NCI-H345 (cell line): Measurements from ENCODE around the gene CLPTM1L.
"Not testable (repeated sequence)": the region's sequence is repeated elsewhere in the genome, so short reads cannot be mapped to it uniquely, and the experiment has no call there.

Source experiments
- DNase-seq: peaks from one replicate; lab custom pipeline; 2025; lab: John Stamatoyannopoulos, UW

CLPTM1L gene

GRCh38 chr5:1312993-1313833 is 31.7 kb downstream of the CLPTM1L start:
- peak; percentile 71 for DNase-seq

GRCh38 chr5:1312206-1312605 is 32.7 kb downstream of the CLPTM1L start:
- no peak for DNase-seq

- DNase-seq: no peak
Observed at GRCh38 chr5:1311439-1312055, 33.4 kb downstream of the CLPTM1L start.

DNA sequence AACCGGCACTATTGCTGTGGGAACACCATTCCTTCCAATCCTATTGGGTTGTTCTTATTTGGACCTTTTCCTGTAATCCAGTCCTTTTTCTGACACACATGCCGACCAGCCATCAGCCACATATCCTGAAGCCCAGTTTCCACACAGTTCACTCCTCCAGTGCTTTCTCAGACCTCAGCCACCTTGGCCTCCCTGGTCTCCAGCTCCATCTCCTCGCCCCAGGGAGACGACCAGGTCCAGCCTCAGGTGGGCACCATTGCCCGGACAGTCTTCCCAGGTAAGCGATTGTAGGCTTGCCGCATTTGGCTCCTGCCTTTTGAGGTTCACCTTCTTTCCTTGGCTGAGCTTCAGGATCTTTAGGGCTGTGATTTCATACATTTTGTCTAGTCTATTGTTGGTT is 34.8 kb downstream of the CLPTM1L start:
- DNase-seq: no peak

GRCh38 chr5:1304033-1304432 is 40.9 kb downstream of the CLPTM1L start:
- no peak for DNase-seq

DNA sequence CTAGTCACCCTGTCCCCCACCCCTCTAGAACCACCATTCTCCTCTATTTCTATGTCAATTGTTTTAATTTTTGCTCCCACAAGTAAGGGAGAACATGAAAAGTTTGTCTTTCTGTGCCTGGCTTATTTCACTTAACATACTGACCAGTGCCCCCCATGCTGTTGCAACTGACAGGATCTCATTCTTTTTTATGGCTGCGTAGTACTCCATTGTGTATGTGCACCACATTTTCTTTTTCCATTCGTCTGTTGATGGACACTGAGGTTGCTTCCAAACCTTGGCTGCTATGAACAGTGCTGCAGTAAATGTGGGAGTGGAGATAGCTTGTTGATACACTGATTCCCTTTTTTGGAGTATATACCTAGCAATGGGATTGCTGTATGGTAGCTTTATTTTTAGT is 42.6 kb downstream of the CLPTM1L start:
- no peak for DNase-seq

DNA sequence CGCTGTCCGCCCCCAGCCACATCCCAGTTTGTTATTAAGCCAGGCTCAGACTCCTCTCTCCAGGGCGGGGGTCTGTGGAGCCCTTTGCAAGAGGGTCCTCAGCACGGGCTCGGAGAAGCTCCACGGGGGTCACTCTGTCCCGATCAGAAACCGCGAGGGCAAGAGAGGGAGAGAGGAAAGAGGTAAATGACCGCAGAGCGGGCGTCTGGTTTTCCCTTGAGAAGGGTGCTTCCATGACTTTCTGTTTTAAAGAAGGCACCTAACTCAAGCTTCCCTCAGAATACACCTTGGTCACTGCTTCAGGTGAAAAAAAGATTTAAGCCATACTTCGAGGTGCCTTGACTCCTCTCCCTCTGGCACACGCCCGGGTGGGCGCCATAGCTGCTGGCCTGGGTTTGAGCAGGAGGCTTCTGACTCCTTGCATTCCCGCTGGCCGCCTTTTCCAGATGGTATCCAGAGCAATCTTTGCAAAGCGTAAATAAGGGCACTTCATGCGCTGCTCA is 44.3 kb downstream of the CLPTM1L start:
- no peak for DNase-seq

DNA sequence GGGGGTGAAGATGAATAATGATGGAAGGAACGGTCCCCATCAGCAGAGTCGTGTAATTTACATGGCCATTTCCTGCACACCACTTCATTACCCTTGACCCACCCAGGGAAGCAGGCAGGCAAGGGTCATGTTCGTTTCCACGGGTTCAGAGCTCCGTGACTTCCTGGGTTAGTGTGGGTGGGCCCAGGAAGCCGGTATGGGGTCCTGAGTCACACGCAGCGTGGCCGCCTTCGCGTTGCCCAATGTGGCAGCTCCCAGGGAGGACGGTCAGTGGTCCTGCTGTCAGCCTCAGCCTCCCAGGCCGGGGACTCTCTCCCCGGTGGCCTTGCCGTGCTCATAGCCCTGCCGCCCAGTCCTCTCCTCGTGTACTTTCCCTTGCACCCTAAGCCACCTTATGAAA is 44.9 kb downstream of the CLPTM1L start:
- no peak for DNase-seq

GRCh38 chr5:1299511-1299850 is 45.4 kb downstream of the CLPTM1L start:
- DNase-seq: no peak

- no peak for DNase-seq
Observed at GRCh38 chr5:1298723-1299510, 46.0 kb downstream of the CLPTM1L start.

- DNase-seq: no peak
Observed at GRCh38 chr5:1298067-1298551, 46.8 kb downstream of the CLPTM1L start.

- peak; percentile 36 for DNase-seq
Observed at GRCh38 chr5:1297243-1297642, 47.7 kb downstream of the CLPTM1L start.

DNA sequence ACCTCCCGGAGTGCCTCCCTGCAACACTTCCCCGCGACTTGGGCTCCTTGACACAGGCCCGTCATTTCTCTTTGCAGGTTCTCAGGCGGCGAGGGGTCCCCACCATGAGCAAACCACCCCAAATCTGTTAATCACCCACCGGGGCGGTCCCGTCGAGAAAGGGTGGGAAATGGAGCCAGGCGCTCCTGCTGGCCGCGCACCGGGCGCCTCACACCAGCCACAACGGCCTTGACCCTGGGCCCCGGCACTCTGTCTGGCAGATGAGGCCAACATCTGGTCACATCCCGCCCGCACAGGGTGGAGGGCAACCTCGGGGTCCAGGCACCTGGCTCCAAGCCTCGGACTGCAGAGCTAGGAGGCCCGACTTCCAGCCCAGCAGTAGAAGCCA is 49.3 kb downstream of the CLPTM1L start:
- no peak for DNase-seq

DNA sequence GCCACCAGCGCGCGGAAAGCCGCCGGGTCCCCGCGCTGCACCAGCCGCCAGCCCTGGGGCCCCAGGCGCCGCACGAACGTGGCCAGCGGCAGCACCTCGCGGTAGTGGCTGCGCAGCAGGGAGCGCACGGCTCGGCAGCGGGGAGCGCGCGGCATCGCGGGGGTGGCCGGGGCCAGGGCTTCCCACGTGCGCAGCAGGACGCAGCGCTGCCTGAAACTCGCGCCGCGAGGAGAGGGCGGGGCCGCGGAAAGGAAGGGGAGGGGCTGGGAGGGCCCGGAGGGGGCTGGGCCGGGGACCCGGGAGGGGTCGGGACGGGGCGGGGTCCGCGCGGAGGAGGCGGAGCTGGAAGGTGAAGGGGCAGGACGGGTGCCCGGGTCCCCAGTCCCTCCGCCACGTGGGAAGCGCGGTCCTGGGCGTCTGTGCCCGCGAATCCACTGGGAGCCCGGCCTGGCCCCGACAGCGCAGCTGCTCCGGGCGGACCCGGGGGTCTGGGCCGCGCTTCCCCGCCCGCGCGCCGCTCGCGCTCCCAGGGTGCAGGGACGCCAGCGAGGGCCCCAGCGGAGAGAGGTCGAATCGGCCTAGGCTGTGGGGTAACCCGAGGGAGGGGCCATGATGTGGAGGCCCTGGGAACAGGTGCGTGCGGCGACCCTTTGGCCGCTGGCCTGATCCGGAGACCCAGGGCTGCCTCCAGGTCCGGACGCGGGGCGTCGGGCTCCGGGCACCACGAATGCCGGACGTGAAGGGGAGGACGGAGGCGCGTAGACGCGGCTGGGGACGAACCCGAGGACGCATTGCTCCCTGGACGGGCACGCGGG is 49.9 kb downstream of the CLPTM1L start, which contains the start of gene TERT:
TERT (minus strand) TSS at position 234 of the 815 bp plus-strand sequence; CDS start at position 155, 79 bp downstream.
- DNase-seq: peak; percentile 41

GRCh38 chr5:1294206-1294834 is 50.6 kb downstream of the CLPTM1L start:
- DNase-seq: peak; percentile 64

- DNase-seq: no peak
Observed at GRCh38 chr5:1293416-1294205, 51.3 kb downstream of the CLPTM1L start.

DNA sequence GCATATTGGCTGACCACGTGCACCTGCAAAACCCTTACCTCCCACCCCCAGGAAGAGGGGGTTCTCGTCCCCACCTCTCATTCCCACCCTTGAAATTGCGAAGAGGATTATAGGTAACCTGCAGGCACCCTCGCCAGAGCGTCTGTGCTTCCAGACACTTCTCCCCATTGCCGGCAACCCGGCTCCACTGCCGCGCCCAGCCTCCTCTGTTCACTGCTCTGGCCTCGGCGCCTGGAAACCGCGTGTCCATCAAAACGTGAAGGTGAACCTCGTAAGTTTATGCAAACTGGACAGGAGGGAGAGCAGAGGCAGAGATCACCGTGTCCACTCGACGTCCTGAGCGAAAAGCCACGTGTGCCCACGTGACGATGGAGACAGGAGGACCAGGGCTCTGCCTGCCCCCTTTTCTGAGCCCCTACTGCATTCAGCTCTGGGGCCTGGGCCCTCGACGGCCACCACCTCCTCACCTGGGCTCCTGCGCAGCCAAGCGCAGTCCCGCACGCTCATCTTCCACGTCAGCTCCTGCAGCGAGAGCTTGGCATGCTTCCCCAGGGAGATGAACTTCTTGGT is 52.0 kb downstream of the CLPTM1L start:
- DNase-seq: no peak

DNA sequence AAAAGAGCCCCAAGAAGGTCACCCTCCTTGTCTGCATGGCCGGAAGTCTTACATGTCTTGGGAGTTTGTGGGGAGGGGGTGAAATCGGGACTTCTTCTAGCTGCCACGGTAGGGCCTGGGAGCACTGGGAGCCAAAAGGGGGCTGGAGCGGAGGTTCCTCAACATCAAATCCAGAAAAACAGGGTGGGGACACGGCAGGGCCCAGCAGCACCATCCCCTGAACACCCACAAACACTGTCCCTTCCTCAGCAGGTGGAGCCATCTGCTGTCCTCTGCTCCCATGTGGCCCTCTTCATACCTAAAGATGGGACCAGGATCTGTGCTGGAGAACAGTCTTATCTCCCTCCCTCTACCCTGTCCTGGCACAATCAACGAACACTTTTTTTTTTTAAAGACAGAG is 52.8 kb downstream of the CLPTM1L start:
- no peak for DNase-seq

GRCh38 chr5:1291611-1292080 is 53.3 kb downstream of the CLPTM1L start:
- DNase-seq: peak; percentile 29

DNA sequence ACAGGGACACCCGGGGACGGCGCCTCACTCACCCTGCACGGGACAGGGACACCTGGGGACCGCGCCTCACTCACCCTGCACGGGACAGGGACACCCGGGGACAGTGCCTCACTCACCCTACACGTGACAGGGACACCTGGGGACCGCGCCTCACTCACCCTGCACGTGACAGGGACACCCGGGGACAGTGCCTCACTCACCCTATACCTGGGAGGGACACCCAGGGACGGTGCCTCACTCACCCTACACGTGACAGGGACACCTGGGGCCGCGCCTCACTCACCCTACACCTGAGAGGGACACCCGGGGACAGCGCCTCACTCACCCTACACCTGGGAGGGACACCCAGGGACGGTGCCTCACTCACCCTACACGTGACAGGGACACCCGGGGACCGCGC is 53.9 kb downstream of the CLPTM1L start:
- not testable (repeated sequence) for DNase-seq
